GM18502 (cell line): Measurements from ENCODE around the gene NSMF.
"Not testable (repeated sequence)": the region's sequence is repeated elsewhere in the genome, so short reads cannot be mapped to it uniquely, and the experiment has no call there.

Source experiments
- ATAC-seq: cut with Tn5 transposase; IDR thresholded peaks from one replicate; pipeline ENCODE4 v1.9.1; 2021; ENCODE audit warnings: mild to moderate bottlenecking; ENCODE audit not compliant: unreplicated experiment, poor library complexity

The NSMF gene

DNA sequence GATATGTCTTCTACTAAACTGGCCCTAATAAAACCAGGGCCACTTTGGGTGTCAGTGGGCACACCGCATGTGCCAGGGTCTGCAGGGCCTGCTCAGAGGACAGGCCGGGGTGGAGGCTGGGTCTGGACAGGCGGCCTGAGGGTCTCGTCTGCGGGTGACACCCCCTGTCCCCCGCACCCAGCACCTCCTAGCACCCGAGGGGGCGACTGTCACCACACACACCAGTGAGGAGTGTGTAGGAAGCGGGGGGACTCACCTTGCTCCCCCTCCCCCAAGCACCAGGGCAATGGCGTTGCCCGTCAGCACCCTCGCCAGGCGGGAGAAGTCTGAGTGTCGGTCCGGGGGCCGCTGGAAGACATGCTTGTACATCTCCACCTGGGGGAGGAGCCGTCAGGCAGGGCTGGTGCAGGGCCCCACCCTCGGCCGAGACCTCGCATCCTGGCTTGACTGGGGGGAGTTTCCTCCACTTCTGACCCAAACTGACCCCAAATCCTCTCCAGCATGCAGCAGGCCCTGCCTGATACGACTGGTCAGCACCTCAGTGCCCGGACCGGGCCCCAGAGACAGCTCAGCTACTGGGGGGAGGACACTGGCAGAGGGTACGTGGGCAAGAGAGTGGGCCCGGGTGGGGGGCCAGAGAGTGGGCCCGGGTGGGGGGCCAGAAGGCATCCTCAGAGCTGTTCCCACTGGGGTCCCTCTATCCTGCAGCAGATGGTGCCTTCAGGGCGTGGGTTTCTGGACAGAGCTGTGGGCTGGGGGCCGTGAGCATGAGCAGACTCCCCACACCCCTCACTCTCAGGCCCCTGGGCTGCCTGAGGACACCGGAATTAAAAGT lies 18.9 kb upstream of the NSMF start:
- no peak for ATAC-seq

GRCh38 chr9:137476856-137477255 lies 17.7 kb upstream of the NSMF start:
- no peak for ATAC-seq

GRCh38 chr9:137475666-137476065 lies 16.5 kb upstream of the NSMF start:
- ATAC-seq, result no peak

GRCh38 chr9:137474271-137474670 lies 15.1 kb upstream of the NSMF start:
- no peak for ATAC-seq

DNA sequence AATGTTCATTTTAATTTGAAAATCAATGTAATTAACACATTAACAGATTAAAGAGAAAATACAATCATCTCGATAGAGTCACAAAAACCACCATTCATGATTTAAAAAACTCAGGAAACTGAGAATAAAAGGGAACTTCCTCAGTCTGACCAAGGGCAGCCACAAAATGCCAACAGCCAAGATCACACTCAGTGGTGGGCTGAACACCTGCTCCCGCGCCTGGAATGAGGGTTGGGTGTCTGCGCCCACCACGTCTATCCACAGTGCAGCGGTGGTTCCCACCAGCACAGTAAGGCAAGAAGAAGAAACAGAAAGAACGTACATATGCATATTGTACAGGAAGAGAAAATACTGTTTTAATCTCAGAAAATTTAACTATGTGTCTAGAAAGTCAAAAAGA lies 11.7 kb upstream of the NSMF start:
- ATAC-seq, result no peak

DNA sequence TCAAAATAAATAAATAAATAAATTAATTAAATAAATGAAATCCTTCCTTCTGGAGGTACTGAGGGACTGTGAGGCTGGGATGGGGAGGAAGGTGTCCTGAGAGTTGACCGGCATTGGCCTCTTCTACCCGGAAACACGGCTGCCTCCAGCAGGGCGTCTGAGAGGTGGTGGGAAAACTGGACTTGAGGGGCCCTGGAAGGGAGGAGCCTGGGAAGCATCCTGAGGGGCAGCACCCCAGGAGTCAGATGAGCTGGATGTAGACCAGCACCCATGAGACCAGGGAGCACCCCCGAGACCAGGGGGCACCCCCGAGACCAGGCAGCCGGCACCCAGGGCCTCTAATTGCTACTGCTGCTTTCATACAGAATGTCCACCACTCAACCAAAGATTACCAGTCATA lies 8.8 kb upstream of the NSMF start:
- no peak for ATAC-seq

- ATAC-seq, result no peak
Observed at GRCh38 chr9:137467161-137467581, 8.0 kb upstream of the NSMF start.

- ATAC-seq, result not testable (repeated sequence)
Observed at GRCh38 chr9:137466389-137467085, 7.4 kb upstream of the NSMF start.

DNA sequence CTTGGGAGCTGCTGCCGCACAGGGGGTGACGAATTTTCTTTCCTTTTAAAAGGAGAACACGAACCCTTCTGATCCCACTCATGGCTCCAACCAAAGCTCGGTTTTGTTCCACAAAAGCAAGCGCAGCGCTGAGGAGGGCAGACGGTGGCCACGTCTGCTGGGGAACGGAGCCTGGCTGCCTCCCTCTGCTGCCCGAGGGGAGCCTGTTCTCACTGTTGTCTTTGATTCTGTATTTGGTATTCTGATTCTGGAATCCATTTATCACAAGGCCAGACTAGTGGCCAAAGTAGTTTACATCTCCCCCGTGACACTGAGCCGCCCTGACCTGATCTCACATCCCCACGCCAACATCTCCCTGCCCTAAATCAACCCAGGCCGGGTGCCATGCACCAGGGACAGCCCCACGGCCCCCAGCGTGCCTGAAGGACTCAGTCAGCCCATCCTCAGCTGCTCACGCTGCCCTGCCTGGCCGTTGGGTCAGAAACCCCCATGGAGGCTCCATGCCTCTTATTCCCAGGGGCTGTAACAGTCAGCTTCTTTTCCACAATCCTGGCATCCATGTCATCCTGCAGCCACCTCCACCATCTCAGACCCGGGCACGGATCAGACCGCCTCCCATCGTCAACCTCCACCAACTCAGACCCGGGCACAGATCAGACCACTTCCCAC lies 6.7 kb upstream of the NSMF start:
- ATAC-seq, result no peak

- ATAC-seq, result no peak
Observed at GRCh38 chr9:137465000-137465719, 6.0 kb upstream of the NSMF start.

DNA sequence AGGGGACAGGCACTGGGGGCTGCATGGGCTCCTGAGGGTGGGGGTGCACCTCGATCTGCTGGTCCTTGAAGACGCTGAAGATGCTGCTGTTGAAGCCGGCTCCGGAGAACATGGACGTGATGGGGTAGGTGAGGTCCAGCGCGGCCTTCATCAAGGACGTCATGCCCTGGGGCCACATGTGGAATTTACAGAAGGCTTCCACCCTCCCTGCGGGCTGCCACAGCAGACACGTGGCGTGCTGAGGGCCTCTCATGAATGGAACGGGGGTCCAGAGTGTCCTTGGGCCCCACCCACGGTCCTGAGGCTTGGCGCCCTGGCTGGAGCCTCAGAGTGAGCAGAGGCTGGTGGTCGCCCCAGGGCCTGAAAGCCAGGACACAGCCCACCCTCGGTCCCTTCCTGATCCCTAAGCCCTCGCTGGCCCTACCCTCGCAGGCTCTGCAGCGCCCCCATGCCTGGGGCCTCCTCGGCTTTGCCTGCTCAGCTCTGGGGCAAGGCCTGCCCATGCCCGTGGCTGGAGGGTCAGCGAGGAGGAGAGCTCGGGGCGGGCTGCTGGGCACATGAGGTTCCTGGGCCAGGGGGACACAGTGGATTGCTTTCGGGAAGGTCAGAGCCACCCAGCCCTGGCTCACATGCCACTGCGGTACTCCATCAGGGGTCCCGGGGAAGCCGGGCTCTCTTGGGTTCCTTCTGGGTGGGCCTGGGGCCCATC lies 5.3 kb upstream of the NSMF start:
- ATAC-seq, result no peak

GRCh38 chr9:137463931-137464290 lies 4.8 kb upstream of the NSMF start:
- no peak for ATAC-seq

- ATAC-seq, result no peak
Observed at GRCh38 chr9:137462986-137463930, 4.1 kb upstream of the NSMF start.

DNA sequence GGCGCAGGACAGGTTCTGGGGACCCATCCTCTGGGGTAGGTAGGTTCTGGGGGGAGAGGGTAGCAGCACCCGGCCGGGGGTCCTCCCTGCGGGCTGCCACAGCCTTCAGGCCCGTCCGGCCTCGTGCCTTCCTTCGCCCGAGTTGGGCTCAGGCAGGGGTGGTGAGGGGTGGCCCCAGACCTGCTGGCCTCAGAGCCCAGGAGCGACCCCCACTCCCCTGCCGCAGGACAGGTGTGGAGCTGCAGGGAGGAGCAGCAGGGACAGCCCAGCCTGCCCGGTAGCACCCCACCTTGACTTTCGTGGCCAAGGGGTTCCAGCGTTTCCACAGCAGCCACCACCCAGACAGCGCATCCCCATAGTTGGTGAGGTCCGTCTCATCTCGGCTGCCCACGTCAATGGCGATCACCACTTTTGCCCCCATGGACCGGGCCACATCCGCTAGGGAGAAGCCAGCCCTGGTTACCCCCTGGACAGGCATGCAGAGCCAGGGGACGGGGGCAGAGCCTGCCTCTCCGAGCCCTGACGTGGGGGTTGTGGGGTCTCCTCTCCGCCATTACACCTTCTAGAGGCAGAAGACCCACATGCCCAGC lies 3.4 kb upstream of the NSMF start:
- ATAC-seq, result no peak

- ATAC-seq, result peak; percentile 59
Observed at GRCh38 chr9:137461663-137462395, 2.7 kb upstream of the NSMF start.

DNA sequence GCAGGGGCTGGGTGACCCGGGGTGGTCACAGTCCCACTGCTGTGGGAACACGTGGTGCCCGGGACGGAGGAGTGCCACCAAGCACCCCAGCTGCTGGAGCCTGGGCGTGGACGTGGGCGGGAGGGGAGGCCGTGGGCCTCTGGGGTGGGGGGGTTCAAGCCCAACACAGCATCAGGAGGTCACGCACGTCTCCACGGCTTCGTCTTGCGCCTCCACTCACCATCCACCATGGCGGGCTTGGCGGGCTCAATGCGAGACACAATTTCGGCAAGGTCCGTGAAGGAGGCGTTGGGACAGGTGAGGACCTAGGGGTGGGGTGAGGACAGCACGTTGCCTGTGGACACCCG lies 2.2 kb upstream of the NSMF start:
- no peak for ATAC-seq

DNA sequence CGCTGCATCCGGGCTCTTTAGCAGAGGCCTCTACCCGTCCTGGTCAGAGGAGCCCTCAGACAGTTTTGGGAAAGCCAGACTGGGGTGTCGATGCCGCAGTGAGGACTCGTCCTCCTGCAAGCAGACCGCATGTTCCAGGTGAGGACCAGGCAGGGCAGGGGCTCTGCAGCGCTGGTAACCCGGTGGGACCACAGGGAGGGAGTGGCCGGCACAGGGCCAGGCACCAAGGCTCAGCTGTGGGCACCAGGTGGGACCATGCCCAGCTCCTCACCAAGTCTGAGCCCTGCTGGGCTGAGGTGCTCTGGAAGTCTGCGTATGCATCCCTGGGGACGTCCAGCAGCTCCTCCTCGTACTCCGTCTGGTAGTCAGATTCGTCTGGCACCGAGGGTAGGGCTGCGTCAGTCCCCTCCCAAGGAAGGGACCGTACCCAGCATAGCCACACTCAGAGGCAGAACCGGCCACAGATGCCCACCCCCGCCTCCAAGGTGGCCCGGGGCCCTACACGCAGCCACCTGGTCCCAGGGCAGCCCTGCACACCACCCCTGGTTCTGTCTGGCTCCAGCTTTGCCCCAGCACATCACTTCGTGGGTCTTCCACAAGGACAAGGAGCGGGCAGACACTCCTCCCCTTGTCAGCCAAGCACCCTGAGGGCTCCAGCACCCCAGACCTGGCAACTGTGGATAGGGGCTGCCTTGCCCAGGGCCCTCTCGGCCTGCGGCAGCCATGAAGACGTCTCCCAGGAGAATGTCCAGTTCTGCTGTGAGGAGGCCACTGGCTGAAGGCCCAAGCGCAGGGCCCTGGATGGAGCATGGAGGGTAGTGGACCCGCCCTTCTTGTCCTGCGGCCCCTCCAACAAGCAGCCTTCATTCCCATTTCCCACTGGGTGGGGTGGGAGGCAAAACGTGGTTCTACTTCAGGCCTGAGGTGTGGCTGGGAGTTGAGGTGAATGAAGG lies 1.5 kb upstream of the NSMF start:
- ATAC-seq, result no peak
